Measurements from ENCODE around the gene ZNF460. TPM values are rescaled to one million over a fixed set of nuclear protein-coding genes. Genes with fewer than 3 reads are reported as not detected.
A peak's percentile ranks its signal among the peaks of the same experiment; 100 is the strongest.

Gene ZNF460
- total and polyA plus RNA-seq, 2 of the 8 experiments (the other 6 are each of a cell fraction or from before 2014, with no cell fraction given), result 9.3 to 57.9 TPM

DNA sequence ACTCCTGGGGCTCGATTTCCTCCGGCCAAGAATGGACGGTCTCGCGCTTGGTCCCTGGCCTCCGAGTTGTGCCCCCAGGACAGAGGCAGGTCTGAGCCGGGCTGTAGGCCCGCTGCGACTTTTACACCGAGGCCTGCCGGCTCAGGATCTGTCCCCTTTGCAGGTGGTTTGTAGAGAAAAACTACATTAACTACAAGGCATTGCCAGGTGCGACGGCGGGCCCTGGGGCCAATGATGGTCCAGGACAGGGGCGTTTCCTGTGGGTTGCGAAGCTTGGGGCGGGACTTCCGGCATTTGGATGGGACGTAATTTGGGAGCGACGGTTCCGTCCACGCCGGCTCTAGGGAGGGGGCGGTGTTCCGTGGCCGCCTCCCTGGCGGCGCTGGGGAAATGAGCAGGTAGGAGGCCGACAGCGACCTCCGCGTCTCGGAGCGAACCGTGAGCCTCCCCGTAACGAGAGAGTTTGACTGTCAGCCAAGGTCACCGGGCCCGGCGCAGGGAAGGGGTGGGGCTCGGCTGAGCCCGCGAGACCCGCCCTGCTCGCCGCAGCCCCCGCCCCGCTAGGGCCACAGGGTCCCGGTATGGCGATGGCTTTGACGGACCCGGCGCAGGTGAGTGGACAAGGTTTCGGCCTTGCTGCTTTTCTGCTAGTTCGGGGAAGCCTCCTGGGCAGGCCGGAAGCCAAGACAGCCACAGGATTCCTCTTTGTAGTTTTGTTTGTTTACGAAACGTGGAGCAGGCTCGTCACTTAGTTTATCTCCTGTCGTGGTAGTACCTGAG, 39.8 kb upstream of the ZNF460 start, which contains the start of gene ZNF805 (continued):
- TF ChIP-seq, protein P1, sequence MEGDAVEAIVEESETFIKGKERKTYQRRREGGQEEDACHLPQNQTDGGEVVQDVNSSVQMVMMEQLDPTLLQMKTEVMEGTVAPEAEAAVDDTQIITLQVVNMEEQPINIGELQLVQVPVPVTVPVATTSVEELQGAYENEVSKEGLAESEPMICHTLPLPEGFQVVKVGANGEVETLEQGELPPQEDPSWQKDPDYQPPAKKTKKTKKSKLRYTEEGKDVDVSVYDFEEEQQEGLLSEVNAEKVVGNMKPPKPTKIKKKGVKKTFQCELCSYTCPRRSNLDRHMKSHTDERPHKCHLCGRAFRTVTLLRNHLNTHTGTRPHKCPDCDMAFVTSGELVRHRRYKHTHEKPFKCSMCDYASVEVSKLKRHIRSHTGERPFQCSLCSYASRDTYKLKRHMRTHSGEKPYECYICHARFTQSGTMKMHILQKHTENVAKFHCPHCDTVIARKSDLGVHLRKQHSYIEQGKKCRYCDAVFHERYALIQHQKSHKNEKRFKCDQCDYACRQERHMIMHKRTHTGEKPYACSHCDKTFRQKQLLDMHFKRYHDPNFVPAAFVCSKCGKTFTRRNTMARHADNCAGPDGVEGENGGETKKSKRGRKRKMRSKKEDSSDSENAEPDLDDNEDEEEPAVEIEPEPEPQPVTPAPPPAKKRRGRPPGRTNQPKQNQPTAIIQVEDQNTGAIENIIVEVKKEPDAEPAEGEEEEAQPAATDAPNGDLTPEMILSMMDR (IDR thresholded peaks at IDR 0.05; ENCODE audit: control extremely low read depth in 1 of 3, insufficient read depth in 1 of 3, low read depth in 1 of 3, low read length in 3 of 3), result peak in 1 of 3 experiments; percentile 15; a peak in 1 of 4 replicates
- TF ChIP-seq RBBP5 (IDR thresholded peaks at IDR 0.05; ENCODE audit: borderline replicate concordance, low read depth, low read length) (peak; percentile 60), CBX8 (IDR thresholded peaks at IDR 0.05; ENCODE audit: borderline replicate concordance, low read depth, low read length) (no peak), TBP (IDR thresholded peaks at IDR 0.05; ENCODE audit: low read depth, low read length) (peak; percentile 90), EP300 (IDR thresholded peaks at IDR 0.05; ENCODE audit: borderline replicate concordance in 1 of 2, low read depth in 2 of 2, low read length in 2 of 2) (no peak), RNF2 (IDR thresholded peaks at IDR 0.05; ENCODE audit: borderline replicate concordance, low read depth, low read length, missing control alignments, poor library complexity, severe bottlenecking) (no peak), CTBP2 (IDR thresholded peaks at IDR 0.05; ENCODE audit: borderline replicate concordance, insufficient read depth, insufficient read length, low read length) (no peak), KDM1A (IDR thresholded peaks at IDR 0.05; ENCODE audit: borderline replicate concordance, low read length) (no peak), JUN (IDR thresholded peaks at IDR 0.05; ENCODE audit: low read depth, low read length) (no peak), SIN3A (conservative IDR thresholded peaks at IDR 0.05 in 1 of 2, IDR thresholded peaks at IDR 0.05 in 1 of 2; ENCODE audit: low read depth in 1 of 2, low read length in 2 of 2) (peak in 1 of 2 experiments; percentile 93; a peak in 2 of 4 replicates), EGR1 (IDR thresholded peaks at IDR 0.05; ENCODE audit: borderline replicate concordance, low read depth, low read length) (peak; percentile 69; the same call in 1 of the 2 replicates), KDM4A (IDR thresholded peaks at IDR 0.05; ENCODE audit: low read depth, low read length, severe bottlenecking) (peak; percentile 96), HDAC2 (IDR thresholded peaks at IDR 0.05; ENCODE audit: borderline replicate concordance in 1 of 2, low read depth in 2 of 2, low read length in 2 of 2) (0 out of 4 replicates have a peak, but pooled peaks of 1 of the 2 experiments have one; percentile 19), CHD1 (IDR thresholded peaks at IDR 0.05; ENCODE audit: low read depth, low read length) (no peak), TAF7 (optimal IDR thresholded peaks at IDR 0.05; ENCODE audit: borderline replicate concordance, low read depth, low read length) (peak; percentile 81), POLR2A (IDR thresholded peaks at IDR 0.05; ENCODE audit: control extremely low read depth in 1 of 2, low read depth in 2 of 2, low read length in 2 of 2) (peak in 1 of 2 experiments; percentile 86; a peak in 2 of 3 replicates), ASH2L (IDR thresholded peaks at IDR 0.05; ENCODE audit: low read length) (peak; percentile 86), MAFK (IDR thresholded peaks at IDR 0.05; ENCODE audit: low read depth, low read length) (no peak)
- TF ChIP-seq, protein P2, sequence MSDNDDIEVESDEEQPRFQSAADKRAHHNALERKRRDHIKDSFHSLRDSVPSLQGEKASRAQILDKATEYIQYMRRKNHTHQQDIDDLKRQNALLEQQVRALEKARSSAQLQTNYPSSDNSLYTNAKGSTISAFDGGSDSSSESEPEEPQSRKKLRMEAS (IDR thresholded peaks at IDR 0.05), result peak; percentile 77
